Right forelimb (tissue), 1 donor: ENCODE results near the gene JOSD2.

ENCODE experiments used
- DNase-seq: peaks from one replicate; pipeline ENCODE4 v3.0.0-alpha.2; 2018

Gene JOSD2

DNA sequence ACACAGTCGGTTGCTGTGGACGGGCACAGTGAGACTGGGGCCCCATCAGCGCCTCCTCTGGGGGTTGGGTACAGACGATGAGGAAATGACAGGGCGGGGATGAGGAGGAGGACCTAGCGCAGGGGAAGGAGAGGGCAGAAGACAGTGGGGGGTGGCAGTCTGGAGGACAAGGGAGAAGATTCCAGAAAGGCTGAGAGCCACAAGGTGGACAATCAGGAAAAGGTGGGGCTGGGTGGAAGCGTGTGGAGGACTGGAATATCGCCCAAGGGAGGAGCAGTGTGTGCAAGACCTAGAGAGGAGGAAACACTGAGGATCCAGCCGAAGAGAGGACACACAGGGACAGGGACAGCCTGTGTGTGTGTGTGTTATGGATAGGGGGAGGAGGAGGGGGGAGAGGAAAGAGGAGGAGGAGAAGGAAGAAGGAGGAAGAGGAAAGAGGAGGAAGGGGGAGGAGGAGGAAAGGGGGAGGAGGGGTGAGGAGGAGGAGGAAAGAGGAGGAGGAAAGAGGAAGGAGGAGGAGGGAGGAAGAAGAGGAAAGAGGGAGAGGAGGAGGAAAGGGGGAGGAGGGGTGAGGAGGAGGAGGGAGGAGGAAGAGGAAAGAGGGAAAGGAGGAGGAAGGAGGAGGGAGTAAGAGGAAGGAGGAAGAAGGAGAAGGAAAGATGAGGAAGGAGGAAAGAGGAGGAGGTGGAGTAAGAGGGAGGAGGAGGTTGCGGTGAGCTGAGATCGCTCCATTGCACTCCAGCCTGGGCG is 18.5 kb downstream of the JOSD2 start:
- no peak for DNase-seq

DNA sequence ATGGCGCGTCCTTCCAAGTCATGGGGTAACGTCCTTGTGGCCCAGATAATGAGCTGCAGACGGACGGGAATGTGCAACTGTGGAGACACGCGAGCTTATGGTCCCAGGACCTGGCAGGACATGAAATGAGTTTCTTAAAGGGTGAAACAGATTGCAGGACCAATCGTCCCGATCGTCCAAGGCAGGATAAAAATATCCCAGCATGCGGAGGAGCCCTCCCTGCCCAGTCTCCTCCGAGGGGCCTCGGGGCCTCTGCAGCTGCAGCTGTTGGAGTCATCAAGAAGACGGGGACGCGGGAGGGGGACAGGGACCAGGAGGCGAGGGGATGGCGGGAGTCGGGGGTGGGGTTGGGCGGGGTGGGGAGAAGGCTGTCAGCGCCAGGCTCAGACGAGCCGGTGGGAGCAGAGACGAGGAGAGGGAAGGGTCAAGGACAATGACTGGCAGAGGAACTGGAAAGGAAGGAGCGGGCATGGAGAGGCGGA is 20.0 kb downstream of the JOSD2 start:
- DNase-seq = peak; percentile 80

DNA sequence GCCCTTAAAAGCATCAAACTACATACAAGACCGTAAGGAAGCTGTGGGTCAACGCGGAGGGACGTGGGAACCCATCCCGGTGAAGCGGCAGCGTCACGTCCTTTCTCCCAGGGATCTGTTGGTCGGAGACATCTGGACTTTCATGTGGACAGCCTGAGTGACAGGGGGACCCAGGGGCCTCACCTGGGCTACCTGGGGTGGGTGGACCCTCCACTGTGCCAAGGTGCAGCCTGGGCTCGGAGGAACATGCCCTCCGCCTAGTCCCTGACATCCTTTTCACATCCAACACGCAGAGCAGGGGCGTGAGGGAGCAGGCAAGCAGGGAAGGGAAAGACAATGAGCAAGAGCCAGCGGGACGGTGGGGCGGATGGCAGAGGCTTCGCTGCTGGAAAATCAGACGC is 20.6 kb downstream of the JOSD2 start:
- no peak for DNase-seq

DNA sequence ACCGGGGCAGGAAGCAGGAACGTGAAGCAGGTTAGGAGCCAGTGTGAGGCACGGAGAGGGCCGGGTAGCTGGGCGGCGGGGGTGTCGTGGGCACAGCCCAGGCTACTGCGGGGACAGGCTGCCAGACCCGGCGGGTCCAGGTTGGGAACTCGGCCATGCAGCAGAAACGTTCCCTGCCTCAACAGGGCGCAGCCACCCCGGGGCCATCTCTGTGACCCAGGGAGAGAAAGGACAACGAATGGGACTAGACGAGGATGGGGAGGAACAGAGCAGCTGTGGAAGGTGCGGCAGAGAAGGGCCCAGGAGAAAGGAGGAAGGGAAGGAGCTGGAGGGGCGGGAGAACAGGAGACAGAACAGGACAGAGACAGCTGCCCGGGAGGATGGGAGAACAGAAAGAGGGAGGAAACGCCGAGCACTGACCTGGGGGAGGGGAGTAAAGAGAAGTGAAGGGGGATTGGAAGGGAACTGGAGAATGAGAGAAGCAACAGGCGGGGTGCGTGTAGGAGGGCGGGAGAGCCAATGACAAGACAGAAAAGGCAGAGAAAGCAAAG is 21.5 kb downstream of the JOSD2 start:
- no peak for DNase-seq

DNA sequence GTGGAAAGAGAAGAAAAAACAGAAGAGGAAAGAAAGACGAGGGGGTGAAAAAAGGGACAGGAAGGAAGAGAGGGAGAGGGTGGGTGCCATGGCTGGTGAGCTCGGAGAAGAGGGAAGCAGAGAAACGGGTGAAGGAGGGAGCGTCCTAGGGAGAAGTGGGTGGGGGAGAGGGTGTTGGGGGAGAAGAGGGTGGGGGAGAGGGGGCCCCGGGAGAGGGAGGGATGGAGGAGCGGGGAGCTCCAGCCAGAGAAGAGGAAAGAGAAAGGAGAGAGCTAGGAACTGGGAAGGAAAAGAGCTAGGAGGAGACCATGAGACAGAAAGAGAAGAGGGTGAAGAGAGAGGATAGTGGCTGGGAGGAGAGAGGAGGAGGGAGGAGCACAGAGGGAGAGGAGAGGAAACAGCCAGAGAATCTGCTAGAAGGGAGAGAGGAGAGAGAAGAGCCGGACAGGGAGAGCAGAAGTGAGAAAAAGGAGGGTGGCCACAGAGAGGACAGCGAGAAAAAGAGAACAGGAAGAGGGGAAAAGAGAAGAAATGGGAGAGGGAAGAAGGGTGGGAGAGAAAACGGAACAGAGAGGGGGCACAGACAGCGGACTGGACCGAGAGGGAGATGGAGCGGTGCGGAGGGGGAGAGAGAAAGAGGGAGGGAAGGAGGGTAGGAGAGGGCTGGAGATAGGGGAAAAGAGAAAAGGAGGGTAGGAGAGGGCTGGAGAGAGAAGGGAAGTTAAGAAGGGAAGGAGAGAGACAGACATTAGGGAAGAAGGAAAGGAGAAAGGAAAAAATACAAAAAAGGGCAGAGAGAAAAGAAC is 22.4 kb downstream of the JOSD2 start:
- DNase-seq = no peak

DNA sequence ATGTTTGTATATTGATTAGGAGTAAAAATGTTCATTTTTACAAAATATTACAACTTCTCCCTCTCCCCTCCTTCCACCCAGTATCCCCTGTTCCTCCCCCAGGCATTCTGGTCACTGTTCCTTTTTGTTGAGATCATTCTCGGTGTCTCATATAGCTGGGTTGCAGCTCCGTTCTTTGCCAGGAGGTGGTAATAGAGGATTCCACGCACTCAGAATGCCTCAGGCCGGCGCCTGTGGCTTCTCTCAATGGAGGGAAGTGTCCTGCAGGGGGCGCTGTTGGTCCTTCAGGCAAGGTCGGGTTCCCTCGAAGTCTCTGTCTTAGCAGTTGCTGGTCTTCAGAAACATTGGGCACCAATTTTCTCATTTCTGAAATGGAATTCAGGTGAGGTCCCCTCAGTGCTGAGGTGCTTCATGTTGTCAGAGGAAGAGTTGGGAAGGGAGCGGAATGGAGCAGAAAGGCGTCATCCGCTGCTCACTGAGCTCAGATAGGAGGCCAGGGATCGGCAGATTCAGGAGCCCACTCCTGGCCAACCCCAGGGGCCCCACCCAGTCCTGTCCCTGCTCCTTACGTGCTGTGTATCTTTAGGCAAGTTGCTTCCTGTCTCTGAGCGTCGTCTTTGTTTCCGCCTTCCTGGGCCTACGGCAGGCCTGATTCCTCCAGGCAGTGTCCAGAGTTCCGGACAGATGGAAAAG is 24.0 kb downstream of the JOSD2 start:
- DNase-seq = no peak

DNA sequence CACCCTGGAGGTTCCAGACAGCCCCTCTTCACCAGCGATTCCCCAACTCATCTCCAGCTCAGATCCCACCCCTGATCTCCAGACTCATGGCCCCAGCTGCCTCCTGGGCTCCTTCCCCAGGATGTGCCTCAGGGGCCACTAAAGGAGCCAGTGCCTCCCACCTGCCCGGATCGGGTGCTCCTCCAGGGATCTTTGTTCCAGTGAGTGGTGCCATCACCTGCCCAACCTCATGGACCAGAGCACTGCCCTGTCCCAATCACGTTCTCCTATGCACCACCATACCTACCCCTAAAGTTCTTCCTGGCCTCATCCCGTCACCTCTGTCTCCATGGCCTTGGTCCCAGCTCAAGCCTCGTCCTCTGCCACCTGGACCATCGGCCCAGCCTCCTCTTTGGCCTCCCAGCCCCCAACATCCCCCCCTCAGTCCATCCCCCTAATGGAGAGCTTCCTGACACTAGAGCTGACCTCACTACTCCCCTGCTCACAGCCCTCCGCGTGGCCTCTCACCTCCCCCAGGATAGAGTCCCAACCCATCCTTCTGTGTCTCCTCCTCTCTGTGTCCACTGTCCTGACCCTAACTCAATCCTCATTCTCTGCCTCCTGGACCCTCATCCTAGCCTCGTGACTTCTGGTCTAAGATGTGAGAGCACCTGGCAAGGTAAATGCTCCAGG is 25.6 kb downstream of the JOSD2 start:
- no peak for DNase-seq

DNA sequence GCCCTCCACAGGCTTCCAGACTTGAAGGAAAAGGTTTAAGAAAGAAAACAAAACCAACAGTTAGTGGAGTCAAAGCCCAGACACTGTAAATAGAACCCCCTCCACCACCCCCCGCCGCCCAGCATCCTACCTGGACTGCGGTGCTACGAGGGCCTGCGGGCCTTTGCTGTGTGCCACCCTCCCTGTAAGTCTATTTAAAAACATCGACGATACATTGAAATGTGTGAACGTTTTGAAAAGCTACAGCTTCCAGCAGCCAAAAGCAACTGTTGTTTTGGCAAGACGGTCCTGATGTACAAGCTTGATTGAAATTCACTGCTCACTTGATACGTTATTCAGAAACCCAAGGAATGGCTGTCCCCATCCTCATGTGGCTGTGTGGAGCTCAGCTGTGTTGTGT is 28.1 kb downstream of the JOSD2 start:
- DNase-seq = no peak

DNA sequence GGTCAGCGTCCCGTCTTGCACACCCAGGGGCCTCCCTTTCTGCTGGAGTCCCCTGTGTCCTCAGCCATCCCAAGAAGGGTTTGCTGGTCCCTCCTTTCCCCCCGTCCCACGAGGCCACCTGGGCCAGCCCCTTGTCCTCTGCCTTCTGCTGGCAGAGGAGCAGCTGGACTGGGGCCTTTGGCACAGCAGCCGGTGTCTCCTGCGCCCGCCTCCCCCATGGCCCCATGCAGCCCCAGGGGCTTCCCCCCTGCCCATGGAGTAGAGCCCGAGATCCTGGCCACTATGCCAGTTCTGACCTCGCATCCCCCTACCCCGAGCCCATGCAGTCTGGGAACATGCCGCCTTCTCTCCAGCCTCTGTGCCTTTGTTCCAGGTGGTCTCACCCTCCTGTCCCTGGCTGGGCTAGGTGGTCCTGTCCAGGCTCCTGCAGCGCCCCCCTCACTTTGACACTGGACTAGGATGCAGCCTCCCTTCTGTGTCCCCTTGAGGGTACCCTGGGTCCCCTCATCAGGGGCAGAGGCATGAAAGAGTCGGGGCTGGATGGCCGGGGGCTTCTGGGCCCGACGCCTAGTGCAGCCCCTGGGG is 28.6 kb downstream of the JOSD2 start:
- DNase-seq = no peak

DNA sequence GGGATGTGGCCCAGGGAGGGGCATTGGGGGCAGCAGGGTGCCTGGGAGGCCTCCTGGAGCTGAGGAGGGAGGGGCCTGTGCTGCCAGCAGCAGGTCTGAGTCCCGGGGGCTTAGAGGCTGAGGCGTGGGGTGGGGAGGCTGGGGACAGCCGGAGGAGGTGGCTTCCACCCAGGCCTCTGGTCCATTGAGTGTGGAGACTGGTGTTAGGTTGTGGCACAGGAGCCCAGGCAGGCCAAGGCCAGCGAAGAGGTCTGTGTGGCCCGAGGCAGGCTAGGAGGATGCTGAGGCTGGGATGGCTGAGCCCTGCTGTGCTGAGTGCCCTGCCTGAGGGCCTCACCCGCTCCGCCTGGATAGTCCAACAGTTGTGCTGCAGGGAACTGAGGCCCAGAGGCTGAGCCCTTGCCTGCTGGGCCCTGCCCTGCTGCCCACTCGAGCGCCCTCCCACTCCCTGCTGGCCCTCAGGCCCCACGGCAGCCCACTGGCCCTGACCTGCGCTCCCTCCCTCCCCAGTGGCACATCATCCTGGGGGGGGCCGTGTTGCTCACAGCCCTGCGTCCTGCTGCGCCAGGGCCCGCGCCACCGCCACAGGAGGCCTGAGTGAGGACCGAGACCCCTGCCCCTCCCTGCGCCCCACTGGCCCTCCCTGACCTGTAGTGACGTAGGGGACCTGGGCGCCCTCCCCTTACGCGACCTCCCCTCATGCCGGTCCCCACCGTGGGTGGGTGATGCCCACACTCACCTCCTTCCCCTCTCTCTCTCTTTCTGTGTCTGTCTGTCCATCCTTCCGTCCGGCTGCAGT is 29.4 kb downstream of the JOSD2 start:
- no peak for DNase-seq

DNA sequence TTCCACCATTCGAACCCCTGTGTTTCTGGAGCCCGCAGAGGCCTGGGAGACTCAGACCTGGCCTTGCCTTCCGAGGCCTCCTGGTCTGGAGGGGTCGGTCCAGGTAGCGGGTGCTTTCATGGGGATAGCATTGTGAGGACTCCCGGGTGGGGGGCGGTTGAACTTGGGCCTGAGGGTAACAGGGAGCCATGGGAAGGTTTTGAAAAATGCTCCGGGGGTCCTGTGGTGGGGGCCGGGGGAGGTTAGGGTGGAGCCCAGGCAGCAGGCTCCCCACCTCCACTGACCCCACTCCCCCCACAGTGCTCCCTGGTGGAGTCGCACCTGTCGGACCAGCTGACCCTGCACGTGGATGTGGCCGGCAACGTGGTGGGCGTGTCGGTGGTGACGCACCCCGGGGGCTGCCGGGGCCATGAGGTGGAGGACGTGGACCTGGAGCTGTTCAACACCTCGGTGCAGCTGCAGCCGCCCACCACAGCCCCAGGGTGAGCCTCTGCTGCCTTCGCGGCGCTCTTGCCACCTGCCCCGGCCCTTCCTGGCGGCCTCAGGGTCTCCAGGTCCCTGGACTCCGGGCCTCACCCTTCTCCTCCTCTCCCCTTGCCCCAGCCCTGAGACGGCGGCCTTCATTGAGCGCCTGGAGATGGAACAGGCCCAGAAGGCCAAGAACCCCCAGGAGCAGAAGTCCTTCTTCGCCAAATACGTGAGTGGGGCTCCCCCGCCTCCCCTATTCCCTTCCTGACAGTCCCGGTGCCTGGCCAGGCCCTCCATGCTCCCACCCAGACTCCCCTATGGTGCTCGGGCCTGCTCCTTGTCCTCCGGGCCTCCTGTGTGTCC is 30.5 kb downstream of the JOSD2 start:
- DNase-seq = no peak

DNA sequence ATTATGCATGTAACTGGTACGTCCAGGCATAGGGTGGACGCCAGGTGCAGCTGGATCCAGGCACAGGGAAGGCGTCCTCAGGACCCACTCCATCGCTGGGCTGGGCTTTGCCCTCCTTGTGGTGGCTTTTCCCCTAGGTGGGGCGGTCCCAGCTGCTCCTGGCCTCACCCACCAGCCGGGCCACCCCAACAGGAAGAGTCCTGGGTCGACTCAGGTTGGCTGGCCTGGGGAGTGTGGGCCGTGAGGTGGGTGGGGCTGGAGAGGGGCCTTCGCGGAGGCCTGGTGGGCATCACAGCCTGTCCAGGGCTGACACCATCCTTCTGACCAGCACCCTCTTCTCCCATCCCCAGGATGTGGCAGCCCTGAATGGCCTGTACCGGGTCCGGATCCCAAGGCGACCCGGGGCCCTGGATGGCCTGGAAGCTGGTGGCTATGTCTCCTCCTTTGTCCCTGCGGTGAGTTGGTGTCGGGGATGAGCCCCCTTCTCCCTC is 31.2 kb downstream of the JOSD2 start:
- DNase-seq = no peak

DNA sequence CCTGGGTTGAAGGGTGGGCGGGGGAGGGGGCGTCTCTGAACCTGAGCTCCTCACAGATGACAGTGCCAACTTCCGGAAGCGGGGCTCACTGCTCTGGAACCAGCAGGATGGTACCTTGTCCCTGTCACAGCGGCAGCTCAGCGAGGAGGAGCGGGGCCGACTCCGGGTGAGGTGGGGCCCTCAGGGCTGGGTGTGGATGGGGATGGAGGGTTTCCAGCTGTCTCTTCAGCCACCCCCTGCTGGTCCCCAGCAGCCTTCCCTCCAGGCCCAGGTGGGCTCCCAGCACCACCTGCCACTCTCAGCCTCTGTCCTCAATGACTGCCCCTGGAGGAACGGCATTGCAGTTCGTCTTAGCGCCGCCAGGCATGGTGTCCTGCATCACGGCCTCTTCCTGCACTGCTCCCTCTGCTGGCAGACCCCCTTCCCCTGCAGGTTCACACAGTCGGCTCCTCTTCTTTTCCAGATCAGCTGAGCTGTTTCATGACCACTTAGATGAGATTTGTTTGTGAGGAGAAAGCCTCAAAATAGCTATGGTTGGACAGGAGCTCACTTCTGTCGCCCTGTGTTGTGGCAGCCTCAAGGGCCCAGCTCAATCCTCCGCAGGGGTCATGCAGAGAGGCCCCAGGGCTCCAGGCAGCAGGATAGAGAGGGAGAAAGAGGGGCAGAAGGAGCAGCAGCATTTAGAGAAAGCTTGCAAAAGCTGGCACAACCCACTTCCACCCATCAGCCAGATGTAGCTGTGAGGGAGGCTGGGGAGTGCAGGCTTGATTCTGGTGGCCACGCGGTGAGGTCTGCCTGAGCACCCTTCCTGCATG is 31.9 kb downstream of the JOSD2 start:
- no peak for DNase-seq

DNA sequence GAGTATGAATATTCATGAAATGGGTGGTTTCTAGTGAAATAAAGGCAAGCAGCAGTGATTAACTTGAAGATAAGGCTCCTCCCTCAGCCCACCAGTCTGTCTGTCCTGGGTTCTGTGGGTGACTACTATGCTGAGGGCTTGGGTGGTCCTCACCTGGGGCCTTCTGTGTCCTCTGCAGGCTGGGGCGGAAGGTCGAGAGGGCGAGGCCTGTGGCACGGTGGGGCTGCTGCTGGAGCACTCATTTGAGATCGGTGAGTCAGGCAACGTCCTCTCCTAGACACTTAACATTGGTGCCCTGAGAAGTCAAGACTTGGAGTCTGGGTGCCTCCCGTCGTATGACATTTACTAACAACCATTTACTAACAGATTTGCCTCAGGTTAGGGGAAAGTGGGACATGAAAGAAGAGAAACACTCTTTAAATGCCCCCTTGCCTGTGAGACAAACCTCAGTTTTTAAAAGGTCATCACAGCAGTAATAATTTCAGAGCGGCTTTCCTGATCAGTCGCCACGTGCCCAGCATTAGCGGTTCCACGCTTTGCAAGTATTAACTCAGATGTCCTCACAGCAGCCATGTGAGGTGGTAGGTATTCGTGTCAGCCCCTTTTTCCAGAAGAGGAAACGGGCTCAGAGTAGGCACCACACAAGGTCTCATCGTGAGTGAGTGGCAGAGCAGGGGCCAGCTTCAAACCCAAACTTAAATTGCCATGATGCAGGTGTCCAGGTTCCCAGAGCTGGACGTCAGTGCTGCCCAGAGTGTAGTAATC is 33.1 kb downstream of the JOSD2 start:
- no peak for DNase-seq

DNA sequence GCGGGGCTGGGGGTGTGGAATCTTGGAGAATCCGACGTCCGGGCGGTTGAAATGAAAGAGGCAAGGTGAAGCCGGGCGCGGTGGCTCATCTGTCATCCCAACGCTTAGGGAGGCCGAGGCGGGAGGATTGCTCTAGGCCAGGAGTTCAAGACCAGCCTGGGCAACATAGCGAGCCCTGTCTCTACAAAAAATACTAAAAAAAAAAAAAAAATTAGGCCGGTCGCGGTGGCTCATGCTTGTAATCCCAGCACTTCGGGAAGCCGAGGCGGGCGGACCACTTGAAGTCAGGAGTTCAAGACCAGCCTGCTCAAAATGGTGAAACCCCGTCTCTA is 34.1 kb downstream of the JOSD2 start:
- no peak for DNase-seq

DNA sequence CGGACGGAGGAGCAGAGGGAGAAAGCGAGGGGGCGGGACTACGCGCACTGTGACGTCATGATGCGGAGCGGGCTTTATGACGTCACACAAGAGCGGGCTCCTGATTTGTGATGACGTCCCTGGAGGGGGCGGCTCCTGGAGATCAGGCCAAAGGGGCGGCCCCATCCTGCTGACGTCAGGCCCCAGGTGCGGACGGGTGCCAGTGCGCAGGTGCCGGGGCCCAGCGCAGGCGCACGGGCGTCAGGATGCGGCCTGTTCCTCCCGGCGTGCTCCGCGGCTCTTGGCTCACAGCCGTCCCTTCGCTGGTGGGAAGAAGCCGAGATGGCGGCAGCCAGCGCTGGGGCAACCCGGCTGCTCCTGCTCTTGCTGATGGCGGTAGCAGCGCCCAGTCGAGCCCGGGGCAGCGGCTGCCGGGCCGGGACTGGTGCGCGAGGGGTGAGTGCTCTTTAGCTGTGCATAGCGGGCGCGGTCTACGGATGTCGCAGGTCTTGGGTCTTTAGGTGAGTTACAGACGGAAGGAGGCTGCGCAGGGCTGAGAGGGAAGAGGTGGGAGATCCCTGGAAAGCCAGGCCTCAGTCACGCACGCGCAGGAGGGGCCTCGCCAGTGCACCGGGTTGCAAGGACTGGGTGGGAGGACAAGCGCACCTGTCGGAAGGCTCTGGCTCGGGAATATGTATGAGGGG is 34.6 kb downstream of the JOSD2 start, which contains the start of the genes EMC10 and GARIN5A:
Gene EMC10, plus strand, starts transcription at position 284 of the 683 bp plus-strand sequence. Its CDS starts 38 bp downstream, at position 322.
Gene GARIN5A, minus strand, starts transcription at position 625 of the 683 bp plus-strand sequence. Its CDS starts 460 bp downstream, at position 165.
- DNase-seq = peak; percentile 96

DNA sequence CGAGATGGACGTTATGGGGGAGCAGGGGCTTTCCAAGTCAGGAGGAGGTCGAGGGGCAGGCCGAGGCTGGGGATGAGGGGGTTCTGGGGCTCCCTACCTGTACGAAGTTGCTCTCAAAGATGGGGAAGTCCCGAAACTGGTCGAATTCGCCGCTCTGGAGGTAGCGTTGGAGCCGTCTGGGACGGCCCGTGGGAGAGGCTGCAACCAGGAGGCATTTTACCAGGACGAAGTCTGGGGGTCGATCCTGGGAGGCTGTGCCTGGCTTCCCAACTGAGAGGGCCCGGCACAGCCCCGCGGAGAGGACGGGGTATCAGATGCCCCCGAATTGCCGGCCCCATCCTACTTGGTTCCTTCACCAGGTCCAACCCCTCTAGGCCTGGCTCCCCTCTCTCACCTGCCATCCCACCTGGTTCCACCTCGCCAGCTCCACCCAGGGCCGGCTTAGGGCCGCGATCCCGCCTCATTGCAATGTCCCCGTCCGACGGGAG is 35.2 kb downstream of the JOSD2 start:
- no peak for DNase-seq

DNA sequence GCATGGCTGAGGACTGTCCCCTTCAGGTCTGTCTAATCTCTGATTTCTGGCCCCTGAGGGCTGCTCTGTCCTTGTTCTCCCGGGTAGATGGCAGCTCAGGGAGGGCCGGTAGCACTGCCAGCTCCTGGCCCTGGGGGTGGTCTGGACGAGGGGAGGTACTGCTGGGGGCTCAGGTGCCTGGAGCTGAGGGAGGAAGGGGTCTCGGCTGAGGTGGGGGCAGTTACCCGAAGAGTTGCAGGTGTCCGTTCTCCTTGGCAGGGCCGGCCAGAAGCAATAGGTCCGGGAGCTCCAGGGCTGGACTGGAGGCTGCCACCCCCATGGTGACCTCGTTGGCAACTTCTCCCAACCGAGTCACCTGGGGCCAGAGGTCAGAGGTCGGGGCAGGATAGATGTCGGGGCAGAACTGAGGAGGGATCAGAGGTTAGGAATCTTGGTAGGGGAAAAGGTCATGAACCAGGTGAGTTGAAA is 35.9 kb downstream of the JOSD2 start:
- no peak for DNase-seq
